NOMO-1 treated with dmso at 0.1 percent for 144 hours (cell line): ENCODE measurements around the gene THOC6.
A peak's percentile ranks its signal among the peaks of the same experiment; 100 is the strongest.
"Not testable (repeated sequence)": the region's sequence is repeated elsewhere in the genome, so short reads cannot be mapped to it uniquely, and the experiment has no call there.

Source experiments
- DNase-seq: peaks from one replicate; lab custom pipeline; 2025; ENCODE audit not compliant: unreplicated experiment; lab: John Stamatoyannopoulos, UW

The THOC6 gene

DNA sequence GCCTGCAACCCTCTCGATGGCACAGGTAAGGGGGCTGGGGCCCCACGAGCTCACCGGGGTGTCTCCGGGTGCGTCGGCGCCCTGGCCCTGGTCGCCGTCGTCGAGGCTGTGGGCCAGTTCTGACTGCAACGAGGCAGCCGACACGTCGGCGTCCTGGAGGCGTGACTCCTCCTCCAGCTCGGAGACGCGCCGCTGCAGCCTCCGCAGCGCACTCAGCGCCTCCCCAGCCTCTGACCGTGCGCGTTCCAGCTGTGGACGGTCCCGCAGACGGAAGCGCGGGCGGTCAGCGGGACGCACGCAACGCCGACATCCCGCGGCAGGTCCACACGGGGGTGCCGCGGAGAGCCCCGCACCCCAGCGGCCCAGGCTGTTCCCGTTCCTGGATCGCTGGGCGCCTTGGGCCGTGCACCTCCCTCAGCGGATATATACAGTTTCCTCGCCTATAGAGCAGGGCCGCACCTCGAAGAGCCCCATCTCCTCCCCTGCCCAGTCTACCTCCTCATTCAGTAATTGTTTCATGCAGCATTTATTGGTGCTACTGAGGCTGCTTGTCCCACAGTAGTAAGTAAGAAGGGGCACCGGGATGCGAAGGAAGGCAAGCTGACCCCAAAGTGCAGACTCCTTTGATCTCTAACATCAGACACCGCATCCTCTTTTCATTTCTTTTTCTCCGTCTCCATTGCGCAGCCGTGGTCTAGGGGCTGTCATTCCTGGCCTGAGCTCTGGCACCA, 5.8 kb downstream of the THOC6 start:
- DNase-seq: no peak

DNA sequence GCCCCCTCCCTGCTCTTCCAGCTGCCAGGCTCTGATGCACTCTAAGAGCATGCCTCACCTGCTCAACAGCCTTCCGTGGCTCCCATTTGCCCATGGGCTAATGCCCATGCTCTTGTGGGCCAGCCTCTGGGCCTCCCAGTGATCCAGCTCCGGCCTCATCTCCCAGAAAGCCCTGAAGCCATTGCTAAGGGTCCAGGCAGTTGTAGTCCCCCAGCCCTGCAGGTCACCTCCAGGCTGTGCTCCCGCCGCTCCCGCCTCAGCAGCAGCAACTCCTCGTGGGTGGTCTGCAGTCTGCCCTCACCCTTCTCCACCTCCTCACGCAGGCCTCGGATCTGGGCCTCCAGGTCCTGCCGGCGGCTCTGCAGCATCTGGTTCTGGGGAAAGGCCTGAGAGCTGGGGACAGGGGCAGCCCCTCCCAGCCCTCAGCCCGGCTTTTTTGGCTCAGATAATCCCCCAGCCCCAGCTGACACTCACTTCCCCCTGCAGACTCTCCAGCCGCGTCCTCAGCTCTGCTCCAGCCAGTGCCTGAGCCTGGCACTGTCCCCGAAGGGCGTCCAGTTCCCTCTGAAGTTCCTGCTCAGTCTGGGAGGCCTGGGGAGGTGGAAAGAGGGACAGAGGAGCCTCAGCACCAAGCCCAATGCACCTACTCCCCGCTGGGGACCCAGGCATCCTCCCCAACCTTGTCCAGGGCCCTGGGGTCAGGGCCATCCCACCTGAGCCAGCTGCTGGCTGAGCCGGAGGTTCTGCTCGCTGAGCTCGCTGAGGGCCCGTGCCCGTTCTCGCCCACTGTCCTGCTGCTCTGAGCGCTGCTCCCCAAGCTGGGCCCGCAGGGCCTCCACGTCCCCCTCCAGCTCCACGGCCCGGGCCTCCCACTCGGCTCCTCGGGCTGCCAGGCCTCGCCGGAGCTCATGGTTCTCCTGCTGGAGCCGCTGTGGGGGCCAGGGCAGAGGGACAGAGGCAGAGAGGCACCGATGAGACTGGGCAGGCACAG, 6.7 kb downstream of the THOC6 start:
- no peak for DNase-seq

DNA sequence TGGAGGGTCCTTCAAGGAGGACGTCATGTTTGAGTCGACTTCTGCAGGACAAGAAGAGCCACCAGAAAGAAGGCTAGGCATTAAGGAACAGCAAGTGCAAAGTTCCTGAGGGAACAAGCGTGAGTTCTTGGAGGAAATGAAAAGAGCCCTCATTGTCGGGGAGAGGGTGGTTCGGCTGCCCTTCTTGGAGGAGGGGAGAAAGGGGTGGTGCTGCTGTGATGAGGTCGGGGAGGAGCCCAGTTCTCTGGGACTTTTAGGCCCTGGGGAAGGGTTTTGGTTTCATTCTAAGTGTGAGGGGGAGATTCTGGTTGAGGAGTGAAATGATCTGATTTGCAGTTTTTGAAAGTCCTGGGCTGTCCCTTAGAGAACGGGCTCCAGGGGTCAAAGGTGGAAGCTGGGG, 8.8 kb downstream of the THOC6 start:
- DNase-seq: no peak

- DNase-seq: no peak
These were observed 11.6 kb downstream of the THOC6 start for GRCh38 chr16:3035289-3035971.

DNA sequence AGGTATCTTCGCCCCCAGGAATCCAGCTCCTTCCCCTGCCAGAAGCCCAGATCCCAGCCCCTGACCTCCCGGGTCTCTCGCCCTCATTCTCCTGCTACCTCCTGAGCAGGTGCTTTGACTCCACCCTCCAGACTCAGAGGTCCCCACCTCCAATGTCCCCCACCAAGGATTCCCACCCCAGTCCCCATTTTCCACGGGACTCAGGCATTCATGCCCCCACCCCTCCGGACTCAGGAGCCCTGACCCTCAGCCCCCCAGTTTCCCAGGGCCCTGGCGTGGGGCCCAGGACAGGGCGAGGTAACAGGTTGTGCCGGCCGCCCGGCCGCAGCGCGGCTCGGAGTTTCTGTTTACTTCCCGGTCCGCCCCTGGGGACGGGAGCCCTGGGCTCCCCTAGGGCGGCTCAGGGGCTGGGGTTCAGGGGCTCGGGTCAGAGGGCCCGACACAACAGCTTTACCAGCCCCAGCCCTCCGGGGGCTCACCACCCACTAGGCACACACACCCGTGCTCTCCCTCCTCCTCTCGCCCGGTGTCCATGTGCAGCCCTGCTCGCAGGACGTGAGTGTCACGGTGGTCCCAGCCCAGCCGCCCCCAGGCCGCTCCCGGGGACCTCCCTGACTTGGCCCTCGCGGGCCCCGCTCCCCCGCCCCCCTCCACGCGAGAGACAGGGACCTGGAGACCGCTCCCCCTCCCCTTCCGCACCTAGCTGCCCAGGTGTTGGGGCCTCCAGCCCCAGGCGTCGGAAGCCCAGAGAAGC, 12.3 kb downstream of the THOC6 start:
- DNase-seq: no peak

GRCh38 chr16:3036726-3037315, 13.0 kb downstream of the THOC6 start, which contains the start of gene BICDL2:
TSS of gene BICDL2 (minus strand) at chr16:3036944. CDS start at chr16:3035496, 1,448 bp downstream.
- no peak for DNase-seq

DNA sequence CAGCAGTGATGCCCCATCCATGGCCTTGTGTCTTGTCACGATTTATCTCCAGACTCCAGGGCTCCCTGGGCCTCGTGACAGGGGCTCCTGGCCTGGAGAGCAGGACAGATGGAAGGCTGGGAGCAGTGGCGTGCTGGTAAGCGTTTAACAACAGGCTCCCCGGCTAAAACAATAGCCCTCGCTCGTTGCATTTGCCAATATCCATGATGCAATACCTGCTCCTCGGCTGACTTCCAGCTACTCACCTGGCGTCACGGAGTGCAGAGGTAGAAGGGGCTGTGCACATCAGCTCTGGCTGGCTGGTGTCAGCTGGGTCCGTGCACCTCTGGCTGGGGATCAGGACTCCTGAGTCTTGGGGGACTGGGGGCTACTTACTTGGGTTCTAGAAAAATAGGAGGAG, 14.4 kb downstream of the THOC6 start:
- no peak for DNase-seq

- no peak for DNase-seq
These were observed 15.1 kb downstream of the THOC6 start for GRCh38 chr16:3038896-3039295.

GRCh38 chr16:3042376-3042775, 18.5 kb downstream of the THOC6 start:
- DNase-seq: peak; percentile 23

- DNase-seq: no peak
These were observed 20.9 kb downstream of the THOC6 start for GRCh38 chr16:3044708-3045107.

GRCh38 chr16:3045758-3046640, 22.2 kb downstream of the THOC6 start, which contains the start of gene MMP25:
TSS of gene MMP25 (plus strand) at chr16:3046561. CDS start at chr16:3046918, 357 bp downstream.
- no peak for DNase-seq

GRCh38 chr16:3046641-3047386, 23.0 kb downstream of the THOC6 start:
- no peak for DNase-seq

GRCh38 chr16:3047387-3047720, 23.5 kb downstream of the THOC6 start:
- no peak for DNase-seq

- DNase-seq: no peak
These were observed 26.2 kb downstream of the THOC6 start for GRCh38 chr16:3049921-3050481.

DNA sequence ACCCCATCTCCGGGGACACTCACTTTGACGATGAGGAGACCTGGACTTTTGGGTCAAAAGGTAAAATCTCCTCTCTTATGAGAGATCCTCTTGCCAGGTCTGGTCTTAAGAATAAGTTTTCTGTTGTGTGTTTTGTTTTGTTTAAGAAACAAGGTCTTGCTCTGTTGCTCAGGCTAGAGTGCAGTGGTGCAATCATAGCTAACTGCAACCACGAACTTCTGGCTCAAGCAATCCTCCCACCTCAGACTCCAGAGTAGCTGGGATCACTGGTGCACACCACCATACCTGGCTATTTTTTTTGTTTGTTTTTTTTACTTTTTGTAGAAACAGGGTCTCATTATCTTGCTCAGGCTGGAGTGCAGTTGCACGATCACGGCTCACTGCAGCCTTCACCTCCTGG, 26.7 kb downstream of the THOC6 start:
- DNase-seq: no peak

- no peak for DNase-seq
These were observed 27.2 kb downstream of the THOC6 start for GRCh38 chr16:3051009-3051408.

DNA sequence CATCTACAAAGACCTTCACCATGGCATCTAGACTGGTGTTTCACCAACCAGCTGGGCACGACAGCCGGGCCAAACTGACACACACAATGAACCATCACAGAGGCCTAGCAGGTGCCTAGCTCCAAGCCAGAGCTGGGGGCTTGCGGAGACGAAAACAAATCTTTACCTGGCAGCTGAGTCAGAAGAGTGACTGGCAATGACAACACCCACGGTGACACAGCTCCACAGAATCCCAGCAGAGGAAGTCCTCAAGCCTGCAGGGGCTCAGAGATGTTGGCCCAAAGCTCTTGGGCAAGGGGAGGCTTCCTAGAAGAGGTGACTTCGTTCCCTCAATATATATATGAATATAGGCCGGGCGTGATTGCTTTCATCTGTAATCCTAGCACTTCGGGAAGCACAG, 27.7 kb downstream of the THOC6 start:
- no peak for DNase-seq

GRCh38 chr16:3052571-3053329, 28.9 kb downstream of the THOC6 start:
- DNase-seq: not testable (repeated sequence)
